DMS153 treated with DMSO at 0.1 percent for 48 hours (cell line): ENCODE results near the gene THAP3.
A peak's percentile ranks its signal among the peaks of the same experiment; 100 is the strongest.

Experiments
- DNase-seq: peaks from one replicate; lab custom pipeline; 2025; ENCODE audit not compliant: unreplicated experiment; lab: John Stamatoyannopoulos, UW

The THAP3 gene

GRCh38 chr1:6624710-6625583, at the start of gene THAP3:
Gene THAP3, plus strand, starts transcription at chr1:6624868. Its CDS starts 351 bp downstream, at chr1:6625219.
- DNase-seq: peak; percentile 55

DNA sequence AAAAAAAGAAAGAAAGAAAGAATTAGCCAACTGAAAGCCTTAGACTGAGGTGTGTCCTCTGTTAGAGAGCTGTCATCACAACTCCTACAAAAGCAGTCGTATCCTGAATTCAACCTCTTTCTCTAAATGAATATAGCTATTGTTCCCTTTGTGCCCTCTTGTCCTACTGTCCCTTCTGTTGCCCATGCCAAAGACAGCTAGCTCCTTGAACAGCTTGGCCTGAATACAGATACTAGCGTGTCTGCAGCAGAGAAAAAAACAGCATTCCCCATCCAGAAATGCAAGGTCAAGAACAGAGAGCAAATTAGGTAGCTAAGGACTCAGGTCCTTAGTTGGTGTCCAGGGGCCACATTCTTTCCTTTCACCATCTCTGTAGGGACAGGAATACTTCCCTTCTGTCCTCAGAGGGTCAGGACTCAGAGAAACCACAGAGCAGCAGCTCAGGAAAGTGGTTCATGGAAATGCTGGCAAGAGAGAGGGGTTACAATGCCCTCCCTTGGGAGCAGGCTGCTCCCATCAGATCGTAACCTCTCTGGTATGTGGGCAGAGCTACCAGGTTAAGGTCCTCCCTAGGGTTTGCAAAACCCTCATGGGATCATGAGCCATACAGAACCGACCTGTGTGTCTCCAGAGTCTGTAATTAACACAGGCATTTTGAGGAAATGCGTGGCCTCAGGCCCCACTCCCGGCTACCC, 46.7 kb upstream of the THAP3 start:
- no peak for DNase-seq

DNA sequence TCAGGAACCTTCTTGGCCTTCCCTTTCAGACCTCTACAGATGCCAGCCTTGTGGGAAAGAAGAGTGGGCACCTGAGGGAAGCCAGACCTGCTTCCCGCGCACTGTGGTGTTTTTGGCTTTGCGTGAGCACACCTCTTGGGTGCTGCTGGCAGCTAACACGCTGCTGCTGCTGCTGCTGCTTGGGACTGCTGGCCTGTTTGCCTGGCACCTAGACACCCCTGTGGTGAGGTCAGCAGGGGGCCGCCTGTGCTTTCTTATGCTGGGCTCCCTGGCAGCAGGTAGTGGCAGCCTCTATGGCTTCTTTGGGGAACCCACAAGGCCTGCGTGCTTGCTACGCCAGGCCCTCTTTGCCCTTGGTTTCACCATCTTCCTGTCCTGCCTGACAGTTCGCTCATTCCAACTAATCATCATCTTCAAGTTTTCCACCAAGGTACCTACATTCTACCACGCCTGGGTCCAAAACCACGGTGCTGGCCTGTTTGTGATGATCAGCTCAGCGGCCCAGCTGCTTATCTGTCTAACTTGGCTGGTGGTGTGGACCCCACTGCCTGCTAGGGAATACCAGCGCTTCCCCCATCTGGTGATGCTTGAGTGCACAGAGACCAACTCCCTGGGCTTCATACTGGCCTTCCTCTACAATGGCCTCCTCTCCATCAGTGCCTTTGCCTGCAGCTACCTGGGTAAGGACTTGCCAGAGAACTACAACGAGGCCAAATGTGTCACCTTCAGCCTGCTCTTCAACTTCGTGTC, 45.9 kb upstream of the THAP3 start:
- DNase-seq: no peak

DNA sequence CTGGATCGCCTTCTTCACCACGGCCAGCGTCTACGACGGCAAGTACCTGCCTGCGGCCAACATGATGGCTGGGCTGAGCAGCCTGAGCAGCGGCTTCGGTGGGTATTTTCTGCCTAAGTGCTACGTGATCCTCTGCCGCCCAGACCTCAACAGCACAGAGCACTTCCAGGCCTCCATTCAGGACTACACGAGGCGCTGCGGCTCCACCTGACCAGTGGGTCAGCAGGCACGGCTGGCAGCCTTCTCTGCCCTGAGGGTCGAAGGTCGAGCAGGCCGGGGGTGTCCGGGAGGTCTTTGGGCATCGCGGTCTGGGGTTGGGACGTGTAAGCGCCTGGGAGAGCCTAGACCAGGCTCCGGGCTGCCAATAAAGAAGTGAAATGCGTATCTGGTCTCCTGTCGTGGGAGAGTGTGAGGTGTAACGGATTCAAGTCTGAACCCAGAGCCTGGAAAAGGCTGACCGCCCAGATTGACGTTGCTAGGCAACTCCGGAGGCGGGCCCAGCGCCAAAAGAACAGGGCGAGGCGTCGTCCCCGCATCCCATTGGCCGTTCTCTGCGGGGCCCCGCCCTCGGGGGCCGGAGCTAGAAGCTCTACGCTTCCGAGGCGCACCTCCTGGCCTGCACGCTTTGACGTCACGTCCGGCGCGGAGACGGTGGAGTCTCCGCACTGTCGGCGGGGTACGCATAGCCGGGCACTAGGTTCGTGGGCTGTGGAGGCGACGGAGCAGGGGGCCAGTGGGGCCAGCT, 45.1 kb upstream of the THAP3 start, which contains the start of gene ZBTB48:
Gene ZBTB48, plus strand, starts transcription at position 621 of the 745 bp plus-strand sequence. CDS start 616 bp downstream, outside the sequence.
- peak; percentile 91 for DNase-seq

DNA sequence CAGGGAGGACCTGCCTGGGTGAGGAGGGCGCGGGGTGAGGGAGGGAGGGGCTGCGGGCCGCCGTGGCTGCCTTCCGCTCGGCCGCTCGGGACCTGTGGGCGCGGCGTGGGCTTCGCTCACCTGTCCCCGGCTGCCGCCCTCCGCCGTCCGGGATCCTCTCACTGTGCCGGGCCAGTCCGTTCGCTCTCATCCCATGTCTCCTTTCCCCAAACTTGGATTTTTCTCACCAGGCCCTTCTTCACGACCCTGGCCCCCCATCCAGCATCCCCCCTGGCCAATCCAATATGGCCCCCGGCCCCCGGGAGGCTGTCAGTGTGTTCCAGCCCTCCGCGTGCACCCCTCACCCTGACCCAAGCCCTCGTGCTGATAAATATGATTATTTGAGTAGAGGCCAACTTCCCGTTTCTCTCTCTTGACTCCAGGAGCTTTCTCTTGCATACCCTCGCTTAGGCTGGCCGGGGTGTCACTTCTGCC, 44.5 kb upstream of the THAP3 start:
- DNase-seq: no peak

DNA sequence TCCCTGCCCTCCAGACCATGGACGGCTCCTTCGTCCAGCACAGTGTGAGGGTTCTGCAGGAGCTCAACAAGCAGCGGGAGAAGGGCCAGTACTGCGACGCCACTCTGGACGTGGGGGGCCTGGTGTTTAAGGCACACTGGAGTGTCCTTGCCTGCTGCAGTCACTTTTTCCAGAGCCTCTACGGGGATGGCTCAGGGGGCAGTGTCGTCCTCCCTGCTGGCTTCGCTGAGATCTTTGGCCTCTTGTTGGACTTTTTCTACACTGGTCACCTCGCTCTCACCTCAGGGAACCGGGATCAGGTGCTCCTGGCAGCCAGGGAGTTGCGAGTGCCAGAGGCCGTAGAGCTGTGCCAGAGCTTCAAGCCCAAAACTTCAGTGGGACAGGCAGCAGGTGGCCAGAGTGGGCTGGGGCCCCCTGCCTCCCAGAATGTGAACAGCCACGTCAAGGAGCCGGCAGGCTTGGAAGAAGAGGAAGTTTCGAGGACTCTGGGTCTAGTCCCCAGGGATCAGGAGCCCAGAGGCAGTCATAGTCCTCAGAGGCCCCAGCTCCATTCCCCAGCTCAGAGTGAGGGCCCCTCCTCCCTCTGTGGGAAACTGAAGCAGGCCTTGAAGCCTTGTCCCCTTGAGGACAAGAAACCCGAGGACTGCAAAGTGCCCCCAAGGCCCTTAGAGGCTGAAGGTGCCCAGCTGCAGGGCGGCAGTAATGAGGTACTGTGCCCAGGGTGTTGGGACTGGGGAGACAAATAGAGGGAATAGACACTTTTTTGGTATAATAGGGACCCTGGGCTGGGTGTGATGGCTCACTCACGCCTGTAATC, 43.9 kb upstream of the THAP3 start:
- no peak for DNase-seq

- no peak for DNase-seq
These were observed 42.9 kb upstream of the THAP3 start for GRCh38 chr1:6581561-6582305.

- DNase-seq: no peak
These were observed 42.3 kb upstream of the THAP3 start for GRCh38 chr1:6582370-6582769.

DNA sequence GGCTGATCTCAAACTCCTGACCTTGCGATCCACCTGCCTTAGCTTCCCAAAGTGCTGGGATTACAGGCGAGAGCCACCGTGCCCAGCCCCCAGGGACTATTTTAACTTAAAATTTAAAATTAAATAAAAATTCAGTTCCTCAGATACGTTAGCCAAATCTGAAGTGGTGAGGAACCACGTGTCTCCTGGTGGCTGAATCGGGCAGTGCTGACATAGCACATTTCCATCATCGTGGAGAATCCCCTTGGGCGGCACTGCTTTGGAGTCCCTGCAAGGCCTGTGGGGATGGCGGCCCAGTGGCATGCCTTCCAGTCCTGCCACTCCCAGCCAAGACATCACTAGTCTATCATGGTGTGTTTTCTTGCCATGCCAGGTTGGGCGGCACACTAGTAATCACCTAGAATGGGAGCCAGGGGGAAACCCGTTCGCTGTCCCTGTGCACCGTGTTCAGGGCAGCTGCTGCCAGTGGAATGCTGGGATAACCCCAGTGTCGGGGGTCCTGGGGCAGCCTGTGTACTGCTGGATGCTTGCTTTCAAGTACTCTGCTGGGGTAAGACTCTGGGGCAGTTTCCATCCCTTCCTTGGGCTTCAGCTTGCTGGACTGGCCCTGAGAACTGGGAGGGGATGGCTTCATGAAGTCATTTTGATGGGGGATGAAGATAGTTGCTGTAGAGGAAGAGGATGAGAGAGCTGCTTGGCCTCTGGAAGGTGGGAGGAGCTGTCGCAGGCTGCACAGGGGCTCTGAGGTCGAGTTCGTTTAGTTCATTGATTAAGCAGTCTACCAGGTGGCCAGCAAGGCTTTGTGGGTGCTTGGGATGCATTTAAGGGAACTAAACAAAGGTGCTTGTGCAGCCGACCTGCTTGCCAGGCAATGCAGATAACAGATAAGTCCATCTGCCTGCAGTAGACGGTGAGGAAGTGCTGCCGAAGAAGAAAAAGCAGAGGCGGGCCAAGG, 40.3 kb upstream of the THAP3 start:
- DNase-seq: no peak

GRCh38 chr1:6585081-6585722, 39.5 kb upstream of the THAP3 start:
- no peak for DNase-seq

- no peak for DNase-seq
These were observed 38.8 kb upstream of the THAP3 start for GRCh38 chr1:6585841-6586240.

DNA sequence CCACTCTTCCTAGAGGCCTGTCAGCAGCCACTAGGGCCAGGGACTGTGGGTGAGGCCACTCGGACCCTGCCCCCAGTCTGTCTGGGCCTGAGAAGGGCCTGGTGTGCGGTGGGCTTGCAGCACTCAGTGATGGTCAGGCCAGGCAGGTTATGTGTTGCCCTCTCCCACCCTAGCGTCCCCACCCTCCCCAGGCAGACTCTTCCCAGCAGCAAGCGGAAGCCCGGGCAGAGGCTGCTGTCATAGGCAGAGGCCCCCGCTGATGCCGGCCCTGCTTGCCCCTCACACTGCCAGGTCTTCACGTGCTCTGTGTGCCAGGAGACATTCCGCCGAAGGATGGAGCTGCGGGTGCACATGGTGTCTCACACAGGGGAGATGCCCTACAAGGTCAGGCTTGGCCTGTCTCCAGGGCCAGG, 38.3 kb upstream of the THAP3 start:
- no peak for DNase-seq

DNA sequence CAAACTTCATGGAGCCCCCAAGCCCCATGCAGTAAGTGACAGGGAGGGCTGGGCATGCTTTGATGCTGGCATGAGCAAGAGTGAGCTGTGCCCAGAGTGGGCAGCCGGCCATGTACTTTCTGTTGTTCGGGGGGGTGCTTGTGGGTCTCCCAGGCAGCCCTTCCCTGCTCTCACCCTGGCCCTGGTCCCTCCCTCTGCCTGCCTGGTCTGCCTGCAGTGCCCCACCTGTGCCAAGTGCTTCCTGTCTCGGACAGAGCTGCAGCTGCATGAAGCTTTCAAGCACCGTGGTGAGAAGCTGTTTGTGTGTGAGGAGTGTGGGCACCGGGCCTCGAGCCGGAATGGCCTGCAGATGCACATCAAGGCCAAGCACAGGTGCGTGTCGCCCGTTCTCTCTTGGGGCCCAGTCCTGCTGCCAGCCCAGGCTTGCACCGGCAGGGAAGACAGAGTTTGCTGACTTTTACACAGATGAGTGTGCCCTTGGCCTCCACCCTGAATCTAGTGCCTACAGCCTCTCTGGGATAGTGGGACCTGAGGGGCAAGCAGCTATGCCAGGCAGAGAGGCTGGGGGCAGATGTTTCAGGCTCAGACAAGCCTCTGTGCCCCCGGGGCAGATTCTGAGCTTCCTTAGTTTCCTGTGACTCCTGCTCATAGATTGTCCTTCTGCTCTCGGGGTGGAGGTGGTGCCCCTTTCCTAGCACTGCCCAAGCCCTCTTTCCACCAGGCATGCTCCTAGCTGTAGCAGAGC, 37.2 kb upstream of the THAP3 start:
- no peak for DNase-seq

- DNase-seq: no peak
These were observed 36.4 kb upstream of the THAP3 start for GRCh38 chr1:6588128-6588892.

DNA sequence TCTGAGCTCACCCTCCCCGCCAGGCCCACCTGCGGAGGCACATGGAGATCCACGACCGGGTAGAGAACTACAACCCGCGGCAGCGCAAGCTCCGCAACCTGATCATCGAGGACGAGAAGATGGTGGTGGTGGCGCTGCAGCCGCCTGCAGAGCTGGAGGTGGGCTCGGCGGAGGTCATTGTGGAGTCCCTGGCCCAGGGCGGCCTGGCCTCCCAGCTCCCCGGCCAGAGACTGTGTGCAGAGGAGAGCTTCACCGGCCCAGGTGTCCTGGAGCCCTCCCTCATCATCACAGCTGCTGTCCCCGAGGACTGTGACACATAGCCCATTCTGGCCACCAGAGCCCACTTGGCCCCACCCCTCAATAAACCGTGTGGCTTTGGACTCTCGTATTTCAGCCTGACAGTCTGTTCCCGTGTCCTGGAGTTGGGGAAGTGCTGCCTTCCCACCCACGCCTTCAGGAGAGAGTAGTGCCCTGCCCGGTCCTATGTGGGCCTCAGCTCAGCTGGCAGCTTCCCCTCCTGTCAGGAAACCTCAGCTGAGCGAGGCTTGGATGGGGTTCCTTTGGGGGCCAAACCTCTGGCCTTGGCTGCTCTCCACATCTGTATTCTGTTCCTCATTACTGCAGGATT, 35.7 kb upstream of the THAP3 start:
- no peak for DNase-seq

DNA sequence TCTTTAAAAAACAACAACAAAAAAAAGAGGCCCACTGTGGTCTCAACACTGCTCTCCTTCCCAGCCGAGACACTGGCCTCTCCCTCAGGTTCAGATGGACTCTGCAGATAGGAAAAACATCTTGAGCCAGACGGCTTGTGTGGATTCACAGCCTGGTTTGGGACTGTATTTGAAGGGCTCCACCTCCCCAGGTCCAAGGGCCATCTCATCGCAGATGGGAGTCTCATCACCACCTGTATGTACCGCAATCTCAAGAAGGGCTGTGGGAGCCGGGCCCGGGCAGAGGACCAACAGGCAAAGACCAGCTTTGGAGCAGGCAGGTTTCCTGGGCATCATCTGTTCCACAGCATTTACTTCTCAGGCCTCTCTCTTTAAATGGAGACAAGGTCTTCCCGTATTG, 34.6 kb upstream of the THAP3 start:
- no peak for DNase-seq
